Astrocyte (in vitro differentiated cells and primary cell): ENCODE measurements around the gene INPP5A.

ENCODE experiments used
- CTCF ChIP-seq: IDR thresholded peaks from 2 replicates; pipeline ENCODE4 v1.5.1; 2011; ENCODE audit warnings: low read depth, mild to moderate bottlenecking, inconsistent platforms, low read length, moderate library complexity; ENCODE audit not compliant: insufficient read depth
- EZH2 ChIP-seq: IDR thresholded peaks from 2 replicates; pipeline ENCODE4 v1.6.1; 2012; ENCODE audit warnings: mild to moderate bottlenecking, low read length, inconsistent platforms; ENCODE audit not compliant: insufficient read depth

GRCh38 chr10:132503581-132504421, 33.8 kb upstream of the INPP5A start:
- TF ChIP-seq CTCF (no peak), EZH2 (no peak)
